GM19328 (cell line): ENCODE results near the gene PCBD1.

Experiments
- ATAC-seq: cut with Tn5 transposase; IDR thresholded peaks from one replicate; pipeline ENCODE4 v1.9.1; 2021; ENCODE audit warnings: mild to moderate bottlenecking, moderate library complexity; ENCODE audit not compliant: unreplicated experiment

PCBD1 gene

GRCh38 chr10:70838270-70838805 is 50.0 kb downstream of the PCBD1 start:
- ATAC-seq = no peak

GRCh38 chr10:70837660-70838059 is 50.7 kb downstream of the PCBD1 start:
- ATAC-seq = no peak

DNA sequence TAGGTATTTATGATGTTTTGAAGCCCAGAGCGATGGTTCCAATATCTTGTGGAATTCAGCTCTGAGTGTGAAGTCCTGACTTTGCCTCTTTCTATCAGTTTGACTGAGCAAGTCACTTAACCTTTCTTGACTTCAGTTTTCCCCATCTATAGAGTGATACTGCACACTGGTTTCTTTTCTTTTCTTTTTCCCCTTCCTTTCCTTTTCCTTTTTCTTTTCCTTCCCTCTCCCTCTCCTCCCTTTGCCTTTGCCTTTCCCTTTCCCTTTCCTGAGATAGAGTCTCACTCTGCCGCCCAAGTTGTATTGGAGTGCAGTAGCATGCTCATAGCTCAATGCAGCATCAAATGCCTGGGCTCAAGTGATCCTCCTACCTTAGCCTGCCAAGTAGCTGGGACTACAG is 52.0 kb downstream of the PCBD1 start:
- no peak for ATAC-seq

DNA sequence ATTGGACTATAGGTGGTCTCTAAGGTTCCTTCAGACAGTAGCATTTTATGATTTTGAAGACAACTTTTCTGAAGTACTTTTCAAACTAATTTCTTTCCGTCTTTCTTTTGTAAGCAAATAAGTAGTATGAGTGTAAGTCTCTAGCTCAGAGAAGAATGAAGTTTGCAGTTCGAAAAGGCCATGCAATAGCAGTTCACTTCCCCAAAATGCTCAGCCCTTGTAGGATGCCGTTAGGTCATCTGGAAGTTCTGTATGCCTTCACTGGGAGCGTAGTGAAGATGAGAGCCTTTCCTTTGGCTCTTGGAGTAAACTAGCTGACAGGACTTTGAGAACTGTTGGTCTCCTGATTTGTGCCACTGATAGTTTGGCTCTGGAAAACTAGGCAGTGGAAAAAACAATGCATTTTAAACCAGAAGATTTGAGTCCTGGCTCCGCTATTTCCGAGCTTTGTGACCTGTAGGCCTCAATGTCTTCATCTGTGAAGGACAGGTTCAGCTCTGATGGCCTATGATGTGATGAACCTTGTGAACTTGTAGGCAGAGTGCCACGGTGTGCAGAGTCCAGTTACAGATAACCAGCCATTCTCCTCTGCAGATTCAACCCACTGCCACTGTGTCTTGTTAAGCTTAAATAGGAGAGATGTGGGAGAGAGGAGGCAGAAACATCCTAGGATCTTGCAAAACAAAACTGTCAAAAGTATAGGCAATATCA is 53.8 kb downstream of the PCBD1 start:
- ATAC-seq = no peak

DNA sequence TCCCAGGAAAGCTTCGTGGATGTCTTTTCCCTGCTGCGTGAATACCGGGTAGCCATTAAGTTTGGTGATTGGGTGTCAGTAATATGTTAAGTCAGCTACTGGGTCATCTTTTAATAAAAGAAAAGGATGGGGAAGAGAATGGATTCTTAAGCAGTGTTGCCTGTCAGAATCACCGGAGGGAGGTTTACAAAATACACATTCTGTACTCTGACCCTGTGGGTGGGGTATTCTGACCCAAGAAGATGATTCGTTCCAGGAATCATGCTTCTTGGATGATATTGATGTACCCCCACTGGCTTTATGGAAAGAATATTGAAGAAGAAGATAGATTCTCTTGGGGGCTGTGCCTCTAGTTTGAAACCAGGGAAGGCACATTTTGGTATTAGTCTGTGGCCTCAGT is 54.3 kb downstream of the PCBD1 start:
- no peak for ATAC-seq

DNA sequence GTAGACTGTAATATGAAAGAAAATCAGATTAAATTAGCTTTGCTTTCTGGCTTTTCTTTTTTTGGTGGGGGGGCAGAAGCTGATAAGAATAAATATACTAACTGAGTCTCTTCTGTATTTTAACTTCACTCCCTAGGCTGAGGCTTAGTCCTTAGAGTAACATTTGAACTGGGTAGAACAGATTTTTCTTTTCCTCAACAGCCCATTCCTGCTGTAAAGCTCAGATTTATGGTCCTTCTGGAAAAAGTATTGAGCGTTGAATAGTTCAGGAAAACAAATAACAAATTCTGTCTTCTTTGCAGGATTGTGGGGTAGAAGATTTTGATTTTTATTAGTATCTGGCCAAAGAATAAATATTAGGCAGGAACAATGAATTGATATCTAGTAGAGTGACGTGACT is 54.8 kb downstream of the PCBD1 start:
- no peak for ATAC-seq
